Smooth muscle cell (in vitro differentiated cells): ENCODE results near the gene KCNH1. TPM values are rescaled to one million over a fixed set of nuclear protein-coding genes. Genes with fewer than 3 reads are reported as not detected.

ENCODE experiments used
- DNase-seq: peaks from one replicate; lab custom pipeline; 2025; ENCODE audit not compliant: unreplicated experiment; lab: John Stamatoyannopoulos, UW
- H2AFZ ChIP-seq: fragments of 200-600 bp; sonication (generic); 2 replicates; pipeline ENCODE4 v1.6.0; 2016; ENCODE audit warnings: antibody characterized with exemption, low read depth, mild to moderate bottlenecking
- H3F3A ChIP-seq: fragments of 200-600 bp; sonication (generic); 2 replicates; pipeline ENCODE4 v1.6.0; 2017; ENCODE audit warnings: antibody characterized with exemption, low read depth
- H3K27ac ChIP-seq: fragments of 200-600 bp; sonication (generic); 2 replicates; pipeline ENCODE4 v1.5.1; 2016; ENCODE audit warnings: low read depth, mild to moderate bottlenecking
- H3K27me3 ChIP-seq: fragments of 200-600 bp; sonication (generic); 2 replicates; pipeline ENCODE4 v1.6.1; 2016; ENCODE audit warnings: low read depth, mild to moderate bottlenecking
- H3K36me3 ChIP-seq: fragments of 200-600 bp; sonication (generic); 2 replicates; pipeline ENCODE4 v1.5.1; 2016; ENCODE audit warnings: low read depth
- H3K4me1 ChIP-seq: fragments of 200-600 bp; sonication (generic); 2 replicates; pipeline ENCODE4 v1.5.1; 2016; ENCODE audit warnings: low read depth
- H3K4me2 ChIP-seq: fragments of 200-600 bp; sonication (generic); 2 replicates; pipeline ENCODE4 v1.6.0; 2016; ENCODE audit warnings: mild to moderate bottlenecking
- H3K4me3 ChIP-seq: fragments of 200-600 bp; sonication (generic); 2 replicates; pipeline ENCODE4 v1.5.1; 2016; ENCODE audit warnings: mild to moderate bottlenecking
- H3K79me2 ChIP-seq: fragments of 200-600 bp; sonication (generic); 2 replicates; pipeline ENCODE4 v1.6.0; 2016; ENCODE audit warnings: low read depth, mild to moderate bottlenecking
- H3K9ac ChIP-seq: fragments of 200-600 bp; sonication (generic); 2 replicates; pipeline ENCODE4 v1.6.0; 2016; ENCODE audit warnings: low read depth
- H3K9me3 ChIP-seq: fragments of 200-600 bp; sonication (generic); replicated peaks from 2 replicates; pipeline ENCODE4 v1.5.1; 2016; ENCODE audit warnings: low read depth
- H4K20me1 ChIP-seq: fragments of 200-600 bp; sonication (generic); 2 replicates; pipeline ENCODE4 v1.6.0; 2016; ENCODE audit warnings: low read depth
- WGBS: methylation state at CpG from one replicate; pipeline ENCODE4 v1.1.7; 2016; ENCODE audit warnings: low lambda C conversion rate; 5-methylcytosine and 5-hydroxymethylcytosine counted together
- polyA plus RNA-seq: library from polyadenylated mRNA; unstranded; fragments of >200 nt; fragmentation: Nextera tagmentation; extraction: Ambion mirVana; gene quantifications from 2 replicates; pipeline ENCODE4 v1.2.1, GENCODE V29; 2016
- total RNA-seq: library from RNA; depleted of rRNA; stranded (reverse); fragments of >200 nt; gene quantifications from 2 replicates; pipeline ENCODE4 v1.2.3, GENCODE V29; 2014
- TF ChIP-seq, protein P1 (sequence below): fragments of 200-600 bp; sonication (generic); IDR thresholded peaks from 2 replicates; pipeline ENCODE4 v1.5.1; 2017; ENCODE audit warnings: borderline replicate concordance, mild to moderate bottlenecking, antibody characterized with exemption; ENCODE audit not compliant: insufficient read depth, poor library complexity, severe bottlenecking

KCNH1 gene
- total and polyA plus RNA-seq, 2 experiments from 2014 or later: 0.30 to 1.9 TPM

DNA sequence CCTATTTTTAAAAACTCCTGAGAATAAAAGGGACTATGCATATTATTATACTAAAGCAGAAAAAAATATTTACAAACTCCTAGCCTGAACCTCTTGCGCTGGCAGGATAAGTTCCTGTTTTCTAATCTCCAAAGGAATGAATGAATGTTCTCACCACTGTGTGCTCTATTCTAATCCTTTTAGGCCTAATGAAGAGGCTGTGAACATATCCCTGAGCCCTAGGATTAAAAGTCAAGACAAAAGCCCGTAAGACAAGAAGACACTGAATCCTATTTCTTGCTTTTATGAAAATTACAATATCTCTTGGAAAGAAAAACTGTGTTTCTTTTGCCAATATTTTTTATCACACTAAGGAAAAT lies 487.7 kb downstream of the KCNH1 start:
- H3K4me1 ChIP-seq: peaks cover 27% of the 10 kb centered on the region
- H3K36me3 ChIP-seq: no peaks in the 10 kb centered on the region
- H3K79me2 ChIP-seq: no peaks in the 10 kb centered on the region
- WGBS: 18% methylated on average over 2 of the region's 2 CpGs
- H3K9ac ChIP-seq: no peak overlapping the region
- H2AFZ ChIP-seq: no peak overlapping the region
- H3K4me2 ChIP-seq: peak overlapping the region; percentile 46
- no peaks in the 10 kb centered on the region for H3F3A ChIP-seq
- peaks cover 5% of the 10 kb centered on the region for H4K20me1 ChIP-seq
- peaks cover 50% of the 10 kb centered on the region for H3K27me3 ChIP-seq
- TF ChIP-seq, protein P1, sequence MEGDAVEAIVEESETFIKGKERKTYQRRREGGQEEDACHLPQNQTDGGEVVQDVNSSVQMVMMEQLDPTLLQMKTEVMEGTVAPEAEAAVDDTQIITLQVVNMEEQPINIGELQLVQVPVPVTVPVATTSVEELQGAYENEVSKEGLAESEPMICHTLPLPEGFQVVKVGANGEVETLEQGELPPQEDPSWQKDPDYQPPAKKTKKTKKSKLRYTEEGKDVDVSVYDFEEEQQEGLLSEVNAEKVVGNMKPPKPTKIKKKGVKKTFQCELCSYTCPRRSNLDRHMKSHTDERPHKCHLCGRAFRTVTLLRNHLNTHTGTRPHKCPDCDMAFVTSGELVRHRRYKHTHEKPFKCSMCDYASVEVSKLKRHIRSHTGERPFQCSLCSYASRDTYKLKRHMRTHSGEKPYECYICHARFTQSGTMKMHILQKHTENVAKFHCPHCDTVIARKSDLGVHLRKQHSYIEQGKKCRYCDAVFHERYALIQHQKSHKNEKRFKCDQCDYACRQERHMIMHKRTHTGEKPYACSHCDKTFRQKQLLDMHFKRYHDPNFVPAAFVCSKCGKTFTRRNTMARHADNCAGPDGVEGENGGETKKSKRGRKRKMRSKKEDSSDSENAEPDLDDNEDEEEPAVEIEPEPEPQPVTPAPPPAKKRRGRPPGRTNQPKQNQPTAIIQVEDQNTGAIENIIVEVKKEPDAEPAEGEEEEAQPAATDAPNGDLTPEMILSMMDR: no peak
- no peak overlapping the region for H3K27ac ChIP-seq
- H3K4me3 ChIP-seq: no peak overlapping the region
- no peaks in the 10 kb centered on the region for H3K9me3 ChIP-seq
- no peak for DNase-seq

DNA sequence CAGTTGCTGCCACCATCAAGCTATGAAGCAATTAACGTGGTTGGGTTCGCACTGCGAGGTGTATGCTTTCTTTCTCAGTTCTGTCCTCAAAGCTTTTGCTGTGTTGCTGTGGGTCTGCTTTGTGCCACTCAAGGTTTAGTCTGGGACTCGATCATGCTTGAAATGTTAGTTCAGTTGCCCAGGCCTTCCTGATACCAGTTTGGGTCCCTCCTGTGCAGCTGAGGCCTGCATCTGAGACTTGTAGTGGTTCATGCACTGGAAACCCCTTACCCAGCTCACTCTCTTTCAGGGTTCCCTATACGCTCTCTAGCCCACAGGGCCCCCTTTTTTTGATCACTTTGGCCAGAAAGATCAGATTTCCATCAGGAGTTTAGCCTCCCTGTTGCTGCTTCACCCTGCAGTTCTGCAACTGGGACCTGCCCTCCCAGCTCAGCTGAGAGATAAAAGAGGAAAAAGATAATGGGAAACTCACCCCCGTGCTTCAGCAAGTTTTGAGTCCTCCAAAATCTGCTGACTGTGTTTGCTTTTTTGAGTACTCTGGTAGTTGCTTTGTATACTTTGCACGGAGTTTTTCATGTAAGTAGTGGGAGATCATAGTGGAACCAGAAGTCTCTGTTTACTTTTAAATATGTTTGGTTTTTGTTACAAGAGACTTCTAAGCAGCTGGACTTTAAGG lies 488.2 kb downstream of the KCNH1 start:
- Histone ChIP-seq H3K79me2 (no peaks in the 10 kb centered on the region), H3K4me3 (no peak overlapping the region), H2AFZ (no peak overlapping the region), H3K9ac (no peak overlapping the region), H3K4me2 (peak overlapping the region; percentile 46), H3K27me3 (peaks cover 50% of the 10 kb centered on the region), H3K4me1 (peaks cover 27% of the 10 kb centered on the region), H3K9me3 (no peaks in the 10 kb centered on the region), H3F3A (no peaks in the 10 kb centered on the region), H3K27ac (no peak overlapping the region), H3K36me3 (no peaks in the 10 kb centered on the region), H4K20me1 (peaks cover 5% of the 10 kb centered on the region)
- WGBS: 71% methylated on average over 7 of the region's 7 CpGs
- TF ChIP-seq, protein P1: no peak
- no peak for DNase-seq

DNA sequence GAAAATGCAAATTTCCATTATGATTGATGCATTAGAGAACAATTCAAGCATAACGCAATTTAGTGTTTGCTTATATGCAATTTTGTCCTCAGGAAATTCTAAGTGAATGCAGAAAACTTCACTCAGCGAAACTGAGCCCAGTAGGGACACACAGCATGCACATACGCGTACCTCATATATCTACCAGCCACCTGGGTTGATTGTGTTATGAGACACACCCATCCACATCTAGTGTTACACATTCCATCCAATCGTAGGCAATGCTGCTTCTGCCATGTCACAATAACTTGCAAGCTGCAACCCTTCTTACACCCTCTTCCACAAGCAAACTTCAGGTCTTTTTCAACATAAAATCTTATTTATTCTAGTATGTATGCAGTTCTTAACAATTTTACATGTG lies 492.4 kb downstream of the KCNH1 start:
- TF ChIP-seq, protein P1: no peak
- H4K20me1 ChIP-seq: peaks cover 5% of the 10 kb centered on the region
- no peaks in the 10 kb centered on the region for H3F3A ChIP-seq
- no peaks in the 10 kb centered on the region for H3K9me3 ChIP-seq
- H3K27me3 ChIP-seq: peaks cover 69% of the 10 kb centered on the region
- no peaks in the 10 kb centered on the region for H3K36me3 ChIP-seq
- no peak overlapping the region for H3K4me3 ChIP-seq
- no peak for DNase-seq
- H3K9ac ChIP-seq: no peak overlapping the region
- no peak overlapping the region for H3K4me2 ChIP-seq
- H3K27ac ChIP-seq: no peak overlapping the region
- no peaks in the 10 kb centered on the region for H3K79me2 ChIP-seq
- 92% methylated on average over 5 of the region's 5 CpGs for WGBS
- H2AFZ ChIP-seq: no peak overlapping the region
- peaks cover 13% of the 10 kb centered on the region for H3K4me1 ChIP-seq

DNA sequence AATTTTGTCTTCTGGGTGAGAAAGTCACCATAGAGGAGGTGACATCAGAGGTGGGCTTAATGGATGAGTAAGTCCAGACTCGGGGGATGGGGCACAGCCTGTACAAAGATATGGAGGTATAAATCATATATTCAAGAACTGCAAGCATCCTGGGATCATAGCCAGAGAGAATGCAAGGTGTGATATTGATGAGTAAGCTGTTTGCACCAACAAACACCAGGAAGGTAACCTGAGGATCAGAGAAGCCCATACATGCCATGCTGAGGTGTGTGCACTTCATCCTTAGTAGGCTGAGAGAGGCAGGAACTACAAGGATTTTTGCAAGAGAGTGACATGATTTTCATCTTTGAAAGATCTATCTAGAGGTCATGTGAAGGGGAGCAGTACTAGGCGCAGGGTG lies 498.8 kb downstream of the KCNH1 start:
- H3K36me3 ChIP-seq: no peaks in the 10 kb centered on the region
- TF ChIP-seq, protein P1: no peak
- H3K4me2 ChIP-seq: no peak overlapping the region
- H3K27me3 ChIP-seq: peaks cover 50% of the 10 kb centered on the region
- no peak for DNase-seq
- H3K4me3 ChIP-seq: no peak overlapping the region
- no peaks in the 10 kb centered on the region for H3K79me2 ChIP-seq
- H3K9ac ChIP-seq: no peak overlapping the region
- no peaks in the 10 kb centered on the region for H3K4me1 ChIP-seq
- H2AFZ ChIP-seq: no peak overlapping the region
- WGBS: 94% methylated on average over 2 of the region's 2 CpGs
- H4K20me1 ChIP-seq: no peaks in the 10 kb centered on the region
- no peak overlapping the region for H3K27ac ChIP-seq
- H3F3A ChIP-seq: no peaks in the 10 kb centered on the region
- H3K9me3 ChIP-seq: no peaks in the 10 kb centered on the region
